Vagina (tissue), 2 donors: Measurements from ENCODE around the gene PPFIBP2.

Source experiments
- POLR2A ChIP-seq, 2 donors: fragments of 450-650 bp; IDR thresholded peaks; one replicate each; pipeline ENCODE4 v1.6.1; 2017; ENCODE audit warnings: antibody characterized with exemption in 2 of 2, mild to moderate bottlenecking in 2 of 2, moderate library complexity in 2 of 2
- POLR2AphosphoS5 ChIP-seq, 2 donors: sonication (generic); formaldehyde crosslinking; IDR thresholded peaks; one replicate each; pipeline ENCODE4 v1.9.0; 2017; ENCODE audit warnings: antibody characterized with exemption in 2 of 2, mild to moderate bottlenecking in 2 of 2, low read depth in 1 of 2; ENCODE audit not compliant: insufficient read depth in 1 of 2
- TF ChIP-seq, protein P1 (sequence below), 3 experiments: fragments of 450-650 bp in 2 of 3; fragments of 200-600 bp in 1 of 3; sonication (generic) in 1 of 3; IDR thresholded peaks; one replicate each; pipeline ENCODE4 v1.5.1; 2017 to 2019; ENCODE audit warnings: antibody characterized with exemption in 3 of 3, mild to moderate bottlenecking in 2 of 3, moderate library complexity in 2 of 3

DNA sequence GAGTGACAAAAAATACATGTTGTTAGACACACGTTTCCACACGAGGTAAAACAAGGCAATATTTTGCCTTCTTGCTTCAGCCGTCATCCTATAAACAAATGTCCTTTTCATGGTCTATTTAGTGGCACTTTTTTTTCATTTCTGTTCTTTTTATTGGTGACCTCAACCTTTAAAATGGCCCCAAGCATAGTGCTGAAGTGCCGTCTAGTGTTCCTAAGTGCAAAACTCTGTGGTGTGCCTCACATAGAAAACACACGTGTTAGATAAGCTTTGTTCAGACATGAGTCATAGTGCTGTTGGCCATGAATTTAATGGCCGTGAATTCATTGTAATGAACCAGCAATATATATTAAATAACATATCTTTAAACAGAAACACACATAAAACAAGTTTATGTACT lies 176.8 kb downstream of the PPFIBP2 start:
- TF ChIP-seq, protein P1, sequence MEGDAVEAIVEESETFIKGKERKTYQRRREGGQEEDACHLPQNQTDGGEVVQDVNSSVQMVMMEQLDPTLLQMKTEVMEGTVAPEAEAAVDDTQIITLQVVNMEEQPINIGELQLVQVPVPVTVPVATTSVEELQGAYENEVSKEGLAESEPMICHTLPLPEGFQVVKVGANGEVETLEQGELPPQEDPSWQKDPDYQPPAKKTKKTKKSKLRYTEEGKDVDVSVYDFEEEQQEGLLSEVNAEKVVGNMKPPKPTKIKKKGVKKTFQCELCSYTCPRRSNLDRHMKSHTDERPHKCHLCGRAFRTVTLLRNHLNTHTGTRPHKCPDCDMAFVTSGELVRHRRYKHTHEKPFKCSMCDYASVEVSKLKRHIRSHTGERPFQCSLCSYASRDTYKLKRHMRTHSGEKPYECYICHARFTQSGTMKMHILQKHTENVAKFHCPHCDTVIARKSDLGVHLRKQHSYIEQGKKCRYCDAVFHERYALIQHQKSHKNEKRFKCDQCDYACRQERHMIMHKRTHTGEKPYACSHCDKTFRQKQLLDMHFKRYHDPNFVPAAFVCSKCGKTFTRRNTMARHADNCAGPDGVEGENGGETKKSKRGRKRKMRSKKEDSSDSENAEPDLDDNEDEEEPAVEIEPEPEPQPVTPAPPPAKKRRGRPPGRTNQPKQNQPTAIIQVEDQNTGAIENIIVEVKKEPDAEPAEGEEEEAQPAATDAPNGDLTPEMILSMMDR (IDR thresholded peaks at IDR 0.05) = no peak
- no peak for TF ChIP-seq POLR2A (IDR thresholded peaks at IDR 0.05)
- no peak for TF ChIP-seq POLR2AphosphoS5 (IDR thresholded peaks at IDR 0.05; ENCODE audit: insufficient read depth in 1 of 2, low read depth in 1 of 2)
